Stimulated activated naive CD8-positive, alpha-beta T cell treated with anti-CD3 and anti-CD28 coated beads, Interleukin-15, amount 100 ng/mL, for 72 hours (primary cell): ENCODE data around the gene TNFRSF1A.
A peak's percentile ranks its signal among the peaks of the same experiment; 100 is the strongest.

ENCODE experiments used
- ATAC-seq: fragments of 150-1000 bp; cut with Tn5 transposase; 2 replicates; pipeline ENCODE4 v1.10.0; 2021; ENCODE audit warnings: mild to moderate bottlenecking, moderate library complexity
- DNase-seq, 2 donors: peaks; one replicate each; pipeline ENCODE4 v3.0.0; 2021 to 2022
- H3K27ac Mint-ChIP-seq, 2 donors: one replicate each; pipeline ENCODE4 v1.8.0; 2022; ENCODE audit warnings: mild to moderate bottlenecking in 2 of 2, mixed read lengths in 2 of 2, moderate library complexity in 2 of 2
- H3K27me3 Mint-ChIP-seq: one replicate; pipeline ENCODE4 v1.8.0; 2022; ENCODE audit warnings: mixed read lengths
- H3K4me1 Mint-ChIP-seq: one replicate; pipeline ENCODE4 v1.8.0; 2022; ENCODE audit warnings: mild to moderate bottlenecking, mixed read lengths
- H3K4me3 Mint-ChIP-seq, 2 donors: one replicate each; pipeline ENCODE4 v1.8.0; 2022; ENCODE audit warnings: mild to moderate bottlenecking in 2 of 2, mixed read lengths in 2 of 2, moderate library complexity in 1 of 2
- H3K9me3 Mint-ChIP-seq, 2 donors: one replicate each; pipeline ENCODE4 v1.8.0; 2022; ENCODE audit warnings: mixed read lengths in 2 of 2

TNFRSF1A gene

DNA sequence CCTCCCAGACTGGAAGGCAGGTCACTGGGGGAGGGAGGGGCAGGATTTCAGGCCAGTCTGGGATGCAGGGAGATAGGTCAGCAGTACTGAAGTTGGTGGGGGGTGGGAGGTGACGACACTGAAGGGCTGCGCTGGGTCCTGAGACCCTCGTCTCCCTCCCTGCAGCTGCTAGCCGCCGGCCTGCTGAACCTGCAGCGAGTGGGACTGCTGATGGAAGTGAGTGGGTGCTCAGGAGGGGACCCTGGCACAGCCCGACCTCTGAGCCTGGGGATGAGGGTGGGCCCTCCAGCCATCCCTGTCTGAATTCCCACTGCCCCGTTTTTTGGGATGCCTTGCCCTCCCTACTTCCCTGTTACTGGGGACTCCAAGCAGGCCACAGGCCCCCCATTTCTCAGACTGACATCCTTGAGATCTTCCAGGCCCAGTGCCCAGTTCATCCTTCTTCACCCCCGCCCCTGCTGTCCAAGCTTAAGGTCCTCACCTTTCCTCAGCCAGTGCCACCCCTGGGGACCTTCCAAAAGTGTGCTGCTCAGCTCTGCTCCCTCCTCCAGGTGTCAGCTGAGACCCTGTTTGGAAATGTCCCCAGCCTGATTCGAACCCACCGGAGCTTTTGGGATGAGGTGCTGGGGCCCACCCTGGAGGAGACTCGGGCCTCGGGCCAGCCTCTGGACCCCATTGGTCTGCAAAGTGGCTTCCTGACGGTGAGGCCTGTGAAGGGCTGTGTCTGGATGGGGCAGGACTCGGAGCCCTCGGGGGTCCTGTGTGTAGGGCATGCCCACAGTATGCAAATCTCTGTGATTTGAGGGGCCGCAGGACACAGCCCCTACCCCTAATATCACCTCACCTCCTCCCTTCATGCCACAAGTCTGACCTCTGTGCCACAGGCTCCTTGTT is 25.9 kb downstream of the TNFRSF1A start:
- Mint-ChIP-seq H3K27me3 (peaks cover 5% of the 10 kb centered on the region), H3K4me3 (no peak overlapping the region), H3K27ac (peak overlapping the region in 1 of 2 donors; percentile 52), H3K9me3 (no peaks in the 10 kb centered on the region), H3K4me1 (peaks cover 53% of the 10 kb centered on the region)
- no peak for DNase-seq
- no peak for ATAC-seq

- ATAC-seq (no peak), DNase-seq (no peak)
- no peaks in the 10 kb centered on the region for H3K9me3 Mint-ChIP-seq
- no peak overlapping the region for H3K4me3 Mint-ChIP-seq
- H3K4me1 Mint-ChIP-seq = peaks cover 53% of the 10 kb centered on the region
- no peak overlapping the region for H3K27ac Mint-ChIP-seq
- H3K27me3 Mint-ChIP-seq = peaks cover 9% of the 10 kb centered on the region
Observed at GRCh38 chr12:6315184-6315583, 26.7 kb downstream of the TNFRSF1A start.

- no peak for ATAC-seq
- Mint-ChIP-seq H3K9me3 (no peaks in the 10 kb centered on the region), H3K4me1 (peaks cover 53% of the 10 kb centered on the region), H3K27me3 (peaks cover 13% of the 10 kb centered on the region), H3K4me3 (no peak overlapping the region), H3K27ac (peak overlapping the region in 1 of 2 donors; percentile 2)
- DNase-seq = no peak
Observed at GRCh38 chr12:6314776-6315175, 27.1 kb downstream of the TNFRSF1A start.

GRCh38 chr12:6313326-6313940 is 28.4 kb downstream of the TNFRSF1A start:
- peaks cover 45% of the 10 kb centered on the region for H3K4me1 Mint-ChIP-seq
- H3K9me3 Mint-ChIP-seq = no peaks in the 10 kb centered on the region
- DNase-seq (no peak), ATAC-seq (no peak)
- no peak overlapping the region for H3K27ac Mint-ChIP-seq
- peaks cover 25% of the 10 kb centered on the region for H3K27me3 Mint-ChIP-seq
- no peak overlapping the region for H3K4me3 Mint-ChIP-seq

DNA sequence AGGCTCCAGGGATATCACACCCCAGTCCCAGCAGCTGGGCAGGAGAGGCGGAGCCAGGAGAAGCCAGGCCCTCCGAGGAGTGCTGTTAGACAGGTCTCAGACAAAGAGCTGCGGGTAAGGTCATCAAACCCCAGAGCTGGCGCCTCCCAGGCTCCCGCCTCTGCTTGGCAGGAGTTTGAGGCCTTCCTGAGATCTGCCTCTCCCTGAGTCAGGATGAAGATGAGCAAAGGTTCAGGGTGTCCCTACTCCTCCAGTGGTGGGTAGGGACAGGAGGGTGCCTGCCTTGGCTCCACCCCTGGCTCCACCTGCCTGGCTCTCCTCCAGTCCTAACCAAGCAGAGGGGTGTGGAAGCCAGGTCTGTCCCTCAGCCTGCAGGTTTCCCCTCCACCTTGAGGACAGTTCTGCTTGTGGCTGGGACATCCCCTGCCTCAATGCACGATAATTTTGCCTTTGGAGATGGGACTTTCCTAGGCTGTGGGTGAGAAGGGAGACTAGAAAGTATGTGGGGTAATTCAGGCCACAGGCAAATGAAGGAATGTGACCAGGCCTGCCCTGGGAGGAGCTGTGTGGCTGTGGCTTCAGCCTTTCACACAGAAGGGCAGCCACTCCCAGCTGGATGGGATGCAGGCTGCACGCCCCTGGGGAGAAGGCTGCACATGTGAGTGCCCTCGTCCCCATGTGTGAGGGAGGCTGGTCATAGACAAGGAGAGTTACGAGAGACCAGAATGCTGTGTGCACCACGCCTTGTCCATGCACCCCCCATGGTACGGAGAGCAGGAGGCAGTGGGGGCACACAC is 29.1 kb downstream of the TNFRSF1A start:
- H3K27me3 Mint-ChIP-seq = peaks cover 26% of the 10 kb centered on the region
- H3K9me3 Mint-ChIP-seq = no peaks in the 10 kb centered on the region
- ATAC-seq (peak; percentile 84), DNase-seq (peak in 1 of 2 donors; percentile 68)
- H3K4me3 Mint-ChIP-seq = peak overlapping the region; percentile 0 to 46
- no peak overlapping the region for H3K27ac Mint-ChIP-seq
- peaks cover 38% of the 10 kb centered on the region for H3K4me1 Mint-ChIP-seq

DNA sequence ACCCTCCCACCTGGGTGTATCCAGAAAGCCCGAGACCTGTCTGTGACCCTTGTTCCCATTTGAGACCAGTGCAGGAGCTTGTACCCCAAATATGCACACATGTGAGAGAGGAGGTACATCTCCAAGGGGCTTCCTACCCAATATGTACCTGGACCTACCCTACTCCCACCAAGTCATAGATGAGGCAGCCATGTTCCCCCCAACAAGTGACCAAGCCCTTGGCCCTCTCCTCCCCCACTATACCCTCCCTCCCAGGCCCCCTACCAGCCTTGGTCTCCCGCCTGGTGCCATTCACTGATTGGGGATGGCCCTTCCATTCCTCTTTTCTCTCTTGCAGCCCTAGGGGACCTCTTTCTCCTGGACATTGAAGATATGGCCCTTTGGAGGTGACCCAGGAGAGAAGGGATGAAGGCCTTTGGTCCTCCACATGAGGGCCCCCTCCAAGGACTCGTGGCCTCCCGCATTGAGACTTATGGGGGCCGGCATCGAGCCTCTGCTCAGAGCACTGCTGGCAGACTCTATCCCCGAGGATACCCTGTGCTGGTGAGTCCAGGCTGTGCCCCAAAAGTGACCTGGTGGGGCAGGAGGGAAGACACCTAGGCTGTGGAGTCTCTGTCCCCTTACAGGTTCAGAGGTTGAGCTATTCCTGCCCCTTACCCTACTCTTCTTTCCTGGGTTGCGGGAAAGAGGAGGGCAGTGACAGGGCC is 29.9 kb downstream of the TNFRSF1A start:
- peaks cover 26% of the 10 kb centered on the region for H3K27me3 Mint-ChIP-seq
- ATAC-seq (no peak), DNase-seq (no peak)
- no peak overlapping the region for H3K4me3 Mint-ChIP-seq
- no peaks in the 10 kb centered on the region for H3K9me3 Mint-ChIP-seq
- peaks cover 34% of the 10 kb centered on the region for H3K4me1 Mint-ChIP-seq
- no peak overlapping the region for H3K27ac Mint-ChIP-seq

DNA sequence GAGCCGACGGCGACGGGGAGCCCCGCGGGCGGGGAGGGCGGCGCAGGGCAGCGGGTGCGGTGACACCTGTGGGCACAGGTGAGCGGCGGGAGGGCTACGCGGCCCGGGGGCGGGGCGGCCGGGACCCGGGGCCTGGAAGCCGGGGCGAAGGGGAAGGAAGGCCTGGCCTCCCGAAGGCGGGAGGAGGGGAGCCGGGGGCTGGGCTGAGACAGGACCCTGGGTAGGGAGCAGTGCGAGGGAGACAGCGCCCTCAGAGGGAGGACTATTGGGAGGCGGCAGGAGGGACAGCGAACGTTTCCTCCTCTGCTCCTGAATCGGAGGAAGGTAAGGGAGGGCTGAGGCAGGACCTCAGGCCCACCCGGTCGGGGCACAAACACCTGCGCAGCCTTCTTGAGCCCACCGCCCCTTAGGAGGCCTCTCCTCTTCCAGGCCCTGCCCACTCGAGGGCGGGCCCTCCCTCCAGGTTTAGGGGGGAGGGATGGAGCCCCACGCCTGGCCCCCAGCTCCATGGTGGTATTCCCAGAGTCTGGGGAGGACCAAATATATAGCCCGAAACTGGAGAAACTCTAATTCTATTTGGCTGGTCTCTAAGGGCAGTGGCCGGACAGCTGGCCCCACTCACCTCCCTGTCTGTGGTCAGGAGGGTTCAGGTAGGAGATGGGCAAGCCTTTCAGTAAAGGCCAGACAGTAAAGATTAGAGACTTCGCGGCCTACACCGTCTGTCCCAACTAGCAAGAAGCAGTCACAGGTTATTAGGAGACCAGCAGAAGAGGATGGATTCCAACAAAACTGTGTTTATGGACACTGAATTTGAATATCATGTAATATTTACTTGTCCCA is 30.9 kb downstream of the TNFRSF1A start:
- H3K27me3 Mint-ChIP-seq = peaks cover 26% of the 10 kb centered on the region
- ATAC-seq (no peak), DNase-seq (no peak)
- H3K4me1 Mint-ChIP-seq = peaks cover 34% of the 10 kb centered on the region
- peak overlapping the region in 1 of 2 donors; percentile 49 for H3K4me3 Mint-ChIP-seq
- H3K27ac Mint-ChIP-seq = no peak overlapping the region
- no peaks in the 10 kb centered on the region for H3K9me3 Mint-ChIP-seq

- Mint-ChIP-seq H3K27me3 (peaks cover 26% of the 10 kb centered on the region), H3K9me3 (no peaks in the 10 kb centered on the region), H3K4me1 (peaks cover 7% of the 10 kb centered on the region), H3K4me3 (no peak overlapping the region), H3K27ac (no peak overlapping the region)
- DNase-seq = no peak
- ATAC-seq = no peak
Observed at GRCh38 chr12:6307529-6307928, 34.3 kb downstream of the TNFRSF1A start.

DNA sequence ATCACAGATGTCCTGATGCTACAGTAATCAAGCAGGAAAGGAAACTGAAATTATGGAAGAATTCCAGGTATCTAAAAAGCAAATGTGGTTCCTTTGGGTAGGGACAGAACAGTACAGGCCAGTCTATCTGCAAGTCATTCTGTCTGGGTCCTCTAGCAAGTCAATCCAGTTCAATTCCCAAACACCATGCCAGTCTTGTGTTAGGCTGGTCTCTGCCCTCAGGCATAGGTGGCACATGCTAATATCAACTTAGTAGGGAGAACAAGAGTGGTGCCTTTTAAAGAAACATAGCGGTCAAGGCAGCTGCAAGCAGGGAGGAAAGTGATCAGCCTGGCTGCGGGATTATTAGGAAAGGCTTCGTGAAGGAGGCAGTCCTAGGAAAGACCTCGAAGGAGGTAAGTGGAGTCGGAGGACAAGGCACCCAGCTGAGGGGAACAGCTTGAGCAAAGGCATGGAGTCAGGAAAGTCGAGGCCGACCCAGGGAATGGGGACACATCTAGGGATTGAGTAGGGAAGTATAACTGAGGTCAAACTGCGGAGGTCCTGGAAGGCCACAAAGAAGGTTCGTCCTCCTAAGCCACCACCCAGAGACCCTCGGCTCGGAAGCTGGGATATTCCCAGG is 35.2 kb downstream of the TNFRSF1A start:
- Mint-ChIP-seq H3K27ac (no peak overlapping the region), H3K4me3 (no peak overlapping the region), H3K27me3 (peaks cover 26% of the 10 kb centered on the region), H3K4me1 (no peaks in the 10 kb centered on the region), H3K9me3 (no peaks in the 10 kb centered on the region)
- DNase-seq = no peak
- ATAC-seq = no peak

- peaks cover 23% of the 10 kb centered on the region for H3K27me3 Mint-ChIP-seq
Observed at GRCh38 chr12:6306151-6306550, 35.7 kb downstream of the TNFRSF1A start.

DNA sequence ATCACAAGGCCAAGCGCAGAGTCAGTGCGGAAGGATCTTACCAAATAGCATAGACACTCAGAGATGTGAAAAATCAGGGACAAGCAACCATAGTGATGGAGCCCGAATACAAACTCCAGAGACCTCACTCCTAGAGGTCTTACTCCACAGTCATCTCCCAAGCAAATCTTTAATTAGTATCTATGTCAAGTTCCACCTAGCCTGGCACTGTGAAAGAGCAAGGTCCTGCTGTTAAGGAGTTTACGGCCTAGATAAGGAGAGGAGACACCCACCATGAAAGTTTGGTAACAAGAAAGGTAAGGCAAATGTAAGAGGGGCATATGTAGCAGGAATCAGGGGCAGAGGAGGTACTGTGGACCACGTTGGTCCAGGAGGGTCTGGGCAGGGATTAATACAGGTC is 38.8 kb downstream of the TNFRSF1A start:
- no peaks in the 10 kb centered on the region for H3K27me3 Mint-ChIP-seq
- no peak overlapping the region for H3K4me3 Mint-ChIP-seq
- no peaks in the 10 kb centered on the region for H3K9me3 Mint-ChIP-seq
- no peak overlapping the region for H3K27ac Mint-ChIP-seq
- DNase-seq = no peak
- H3K4me1 Mint-ChIP-seq = no peaks in the 10 kb centered on the region
- ATAC-seq = no peak

More at GRCh38 chr12:6306151-6306550, 35.7 kb downstream of the TNFRSF1A start:
- no peak for ATAC-seq
- Mint-ChIP-seq H3K4me3 (no peak overlapping the region), H3K4me1 (no peaks in the 10 kb centered on the region), H3K27ac (no peak overlapping the region), H3K9me3 (no peaks in the 10 kb centered on the region)
- DNase-seq = no peak

DNA sequence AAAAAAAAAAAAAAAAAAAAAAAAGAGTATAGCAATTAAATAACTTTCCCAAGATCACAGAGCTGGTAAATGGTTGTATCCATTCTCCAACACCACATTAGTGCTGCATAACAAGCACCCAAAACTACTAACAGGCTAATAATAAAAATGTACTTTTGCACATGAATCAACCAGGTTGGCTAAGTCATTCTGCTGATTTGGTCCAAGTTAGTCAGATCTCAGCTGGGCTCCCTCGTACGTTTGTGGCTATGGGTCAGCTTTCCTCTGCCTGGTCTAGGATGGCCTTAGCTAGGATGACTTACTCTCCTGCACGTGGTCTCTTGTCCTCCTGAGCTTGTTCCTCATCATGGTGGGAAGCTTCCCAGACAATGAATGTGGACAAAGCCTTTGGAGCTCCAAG is 39.3 kb downstream of the TNFRSF1A start:
- DNase-seq = no peak
- Mint-ChIP-seq H3K4me1 (no peaks in the 10 kb centered on the region), H3K27ac (no peak overlapping the region), H3K9me3 (no peaks in the 10 kb centered on the region), H3K4me3 (no peak overlapping the region), H3K27me3 (no peaks in the 10 kb centered on the region)
- ATAC-seq = no peak

DNA sequence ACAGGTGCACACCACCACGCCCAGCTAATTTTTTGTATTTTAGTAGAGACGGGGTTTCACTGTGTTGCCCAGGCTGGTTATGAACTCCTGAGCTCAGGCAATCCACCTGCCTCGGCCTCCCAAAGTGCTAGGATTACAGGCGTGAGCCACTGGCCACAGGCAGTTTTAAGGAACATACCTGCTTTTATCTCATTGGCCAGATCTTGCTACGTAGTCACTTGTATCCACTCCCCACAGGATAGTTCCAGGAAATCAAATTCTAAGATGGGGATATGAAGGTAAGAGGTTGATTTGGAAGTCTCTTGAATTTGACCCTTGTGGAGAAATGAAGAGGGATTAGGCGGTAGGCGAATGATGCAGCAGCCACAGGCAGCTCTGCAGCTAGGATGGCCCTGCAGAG is 40.2 kb downstream of the TNFRSF1A start:
- DNase-seq = no peak
- no peaks in the 10 kb centered on the region for H3K27me3 Mint-ChIP-seq
- no peak for ATAC-seq
- no peaks in the 10 kb centered on the region for H3K4me1 Mint-ChIP-seq
- H3K4me3 Mint-ChIP-seq = no peak overlapping the region
- H3K27ac Mint-ChIP-seq = no peak overlapping the region
- no peaks in the 10 kb centered on the region for H3K9me3 Mint-ChIP-seq

- Mint-ChIP-seq H3K4me3 (no peak overlapping the region), H3K9me3 (no peaks in the 10 kb centered on the region), H3K27me3 (no peaks in the 10 kb centered on the region), H3K27ac (no peak overlapping the region), H3K4me1 (no peaks in the 10 kb centered on the region)
- DNase-seq = no peak
- ATAC-seq = no peak
Observed at GRCh38 chr12:6297170-6297569, 44.7 kb downstream of the TNFRSF1A start.
